Measurements from ENCODE around the gene ZFP91.

DNA sequence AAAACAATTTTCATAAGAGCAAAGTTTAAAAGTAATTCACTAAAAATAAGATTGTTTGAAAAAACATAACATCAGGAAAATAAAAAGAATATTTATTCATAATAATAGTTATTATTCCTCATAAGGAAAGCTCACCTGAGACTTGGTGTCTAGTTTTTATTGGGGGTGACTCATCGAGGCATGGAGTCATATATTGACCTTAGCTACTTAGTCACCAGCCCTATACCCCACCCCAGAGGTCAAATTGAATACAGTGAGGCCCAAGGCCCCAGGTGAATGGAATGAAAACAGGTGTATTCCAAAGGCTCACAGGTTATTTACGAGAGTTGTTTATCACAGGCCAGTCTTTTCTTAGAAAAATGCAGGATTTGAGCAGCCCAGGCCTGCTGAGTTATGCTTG is 80.5 kb downstream of the ZFP91 start:
- TF ChIP-seq, protein P1, sequence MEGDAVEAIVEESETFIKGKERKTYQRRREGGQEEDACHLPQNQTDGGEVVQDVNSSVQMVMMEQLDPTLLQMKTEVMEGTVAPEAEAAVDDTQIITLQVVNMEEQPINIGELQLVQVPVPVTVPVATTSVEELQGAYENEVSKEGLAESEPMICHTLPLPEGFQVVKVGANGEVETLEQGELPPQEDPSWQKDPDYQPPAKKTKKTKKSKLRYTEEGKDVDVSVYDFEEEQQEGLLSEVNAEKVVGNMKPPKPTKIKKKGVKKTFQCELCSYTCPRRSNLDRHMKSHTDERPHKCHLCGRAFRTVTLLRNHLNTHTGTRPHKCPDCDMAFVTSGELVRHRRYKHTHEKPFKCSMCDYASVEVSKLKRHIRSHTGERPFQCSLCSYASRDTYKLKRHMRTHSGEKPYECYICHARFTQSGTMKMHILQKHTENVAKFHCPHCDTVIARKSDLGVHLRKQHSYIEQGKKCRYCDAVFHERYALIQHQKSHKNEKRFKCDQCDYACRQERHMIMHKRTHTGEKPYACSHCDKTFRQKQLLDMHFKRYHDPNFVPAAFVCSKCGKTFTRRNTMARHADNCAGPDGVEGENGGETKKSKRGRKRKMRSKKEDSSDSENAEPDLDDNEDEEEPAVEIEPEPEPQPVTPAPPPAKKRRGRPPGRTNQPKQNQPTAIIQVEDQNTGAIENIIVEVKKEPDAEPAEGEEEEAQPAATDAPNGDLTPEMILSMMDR (IDR thresholded peaks at IDR 0.05): no peak
- TF ChIP-seq POLR2A (IDR thresholded peaks at IDR 0.05) (no peak), EP300 (IDR thresholded peaks at IDR 0.05) (no peak)

All from tibial nerve (tissue), 4 donors.